Uterus (tissue), 4 donors: Measurements from ENCODE around the gene FICD. TPM values are rescaled to one million over a fixed set of nuclear protein-coding genes. Genes with fewer than 3 reads are reported as not detected.

Experiments used
- DNase-seq, 2 donors: peaks; one replicate each; pipeline ENCODE4 v3.0.0-alpha.2; 2019 to 2020
- H3K27ac ChIP-seq, 2 donors: fragments of 200-600 bp; sonication (generic); 1 replicate in 1 of 2; 2 replicates in 1 of 2; pipeline ENCODE4 v1.5.1; 2016 to 2018
- H3K27me3 ChIP-seq, 2 donors: fragments of 200-600 bp; sonication (generic); one replicate each; pipeline ENCODE4 v1.5.1; 2018 to 2019; ENCODE audit warnings: control low read depth in 1 of 2
- H3K36me3 ChIP-seq, 2 donors: fragments of 200-600 bp; sonication (generic); one replicate each; pipeline ENCODE4 v1.5.1; 2019; ENCODE audit warnings: control low read depth in 1 of 2
- H3K4me1 ChIP-seq, 2 donors: fragments of 200-600 bp; sonication (generic); one replicate each; pipeline ENCODE4 v1.5.1; 2018 to 2019; ENCODE audit warnings: control low read depth in 1 of 2
- H3K4me3 ChIP-seq, 2 donors: fragments of 200-600 bp; sonication (generic); 1 replicate in 1 of 2; 2 replicates in 1 of 2; pipeline ENCODE4 v1.5.1; 2018 to 2019; ENCODE audit warnings: mild to moderate bottlenecking in 1 of 2
- H3K9me3 ChIP-seq, 2 donors: fragments of 200-600 bp; sonication (generic); one replicate each; pipeline ENCODE4 v1.5.1; 2019; ENCODE audit warnings: control low read depth in 1 of 2
- POLR2A ChIP-seq, 2 donors: fragments of 450-650 bp; IDR thresholded peaks; one replicate each; pipeline ENCODE4 v1.6.1; 2016; ENCODE audit warnings: antibody characterized with exemption in 2 of 2, mild to moderate bottlenecking in 1 of 2, moderate library complexity in 1 of 2
- intact Hi-C: fragments of 100-400 bp; cut with DNase I; formaldehyde crosslinking; loops from one replicate; pipeline ENCODE4 v1.15.1; 2023; ENCODE audit warnings: low total_unique reads
- total RNA-seq, 4 donors: library from RNA; depleted of rRNA in 3 of 4; stranded (reverse); fragments of >200 nt in 3 of 4; gene quantifications; one replicate each; pipeline versions ENCODE4 v1.1.0 to v1.2.4, GENCODE V29; 2014 to 2023
- TF ChIP-seq, protein P1 (sequence below), 4 experiments: fragments of 200-600 bp in 2 of 4; fragments of 450-650 bp in 2 of 4; sonication (generic) in 2 of 4; IDR thresholded peaks; one replicate each; pipeline ENCODE4 v1.5.1; 2016 to 2019; ENCODE audit warnings: antibody characterized with exemption in 4 of 4, mild to moderate bottlenecking in 2 of 4, moderate library complexity in 1 of 4
- donor health status: DM: yes; HTN: yes; CAD: no.

FICD gene
- total RNA-seq, 4 donors from 2014 or later: 3.5 to 11.5 (median 4.3) TPM

DNA sequence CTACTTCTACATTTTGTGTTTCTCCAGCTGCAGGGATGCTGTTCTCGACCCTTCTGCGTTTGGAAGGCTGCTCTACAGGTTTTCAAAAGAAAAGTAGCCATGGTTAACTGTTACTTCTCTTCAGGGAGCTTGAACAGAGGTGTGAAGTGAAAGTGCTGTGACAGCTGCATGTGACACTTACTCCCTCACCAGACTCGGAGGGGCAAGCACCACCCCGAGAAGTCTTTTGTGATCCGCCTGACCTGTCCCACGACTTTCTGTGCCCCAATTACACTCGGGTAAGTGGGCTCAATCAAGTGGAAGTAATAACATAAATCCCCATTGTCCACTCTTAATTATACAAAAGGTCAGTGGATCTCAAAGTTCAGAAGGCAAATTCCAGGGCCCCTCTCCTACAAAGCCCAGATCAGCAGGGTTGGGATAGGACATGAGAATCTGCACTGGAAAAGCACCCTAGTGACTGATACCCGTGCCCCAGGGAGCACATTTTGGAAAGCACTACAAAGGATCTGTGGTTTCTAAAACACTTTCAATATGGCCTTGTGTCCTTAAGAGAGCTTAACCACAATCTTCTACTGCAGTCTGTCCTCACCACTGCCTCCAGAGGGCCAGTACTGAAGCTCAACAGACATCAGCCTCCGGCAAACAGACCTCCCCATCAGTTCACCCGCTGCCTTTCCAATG, 11.5 kb downstream of the FICD start:
- TF ChIP-seq, protein P1, sequence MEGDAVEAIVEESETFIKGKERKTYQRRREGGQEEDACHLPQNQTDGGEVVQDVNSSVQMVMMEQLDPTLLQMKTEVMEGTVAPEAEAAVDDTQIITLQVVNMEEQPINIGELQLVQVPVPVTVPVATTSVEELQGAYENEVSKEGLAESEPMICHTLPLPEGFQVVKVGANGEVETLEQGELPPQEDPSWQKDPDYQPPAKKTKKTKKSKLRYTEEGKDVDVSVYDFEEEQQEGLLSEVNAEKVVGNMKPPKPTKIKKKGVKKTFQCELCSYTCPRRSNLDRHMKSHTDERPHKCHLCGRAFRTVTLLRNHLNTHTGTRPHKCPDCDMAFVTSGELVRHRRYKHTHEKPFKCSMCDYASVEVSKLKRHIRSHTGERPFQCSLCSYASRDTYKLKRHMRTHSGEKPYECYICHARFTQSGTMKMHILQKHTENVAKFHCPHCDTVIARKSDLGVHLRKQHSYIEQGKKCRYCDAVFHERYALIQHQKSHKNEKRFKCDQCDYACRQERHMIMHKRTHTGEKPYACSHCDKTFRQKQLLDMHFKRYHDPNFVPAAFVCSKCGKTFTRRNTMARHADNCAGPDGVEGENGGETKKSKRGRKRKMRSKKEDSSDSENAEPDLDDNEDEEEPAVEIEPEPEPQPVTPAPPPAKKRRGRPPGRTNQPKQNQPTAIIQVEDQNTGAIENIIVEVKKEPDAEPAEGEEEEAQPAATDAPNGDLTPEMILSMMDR (IDR thresholded peaks at IDR 0.05): no peak
- no peak for TF ChIP-seq POLR2A (IDR thresholded peaks at IDR 0.05)
- intact Hi-C loops: no loop called here
- Histone ChIP-seq H3K4me3 (no peak overlapping the region), H3K36me3 (no peaks in the 10 kb centered on the region), H3K27ac (no peak overlapping the region), H3K27me3 (no peaks in the 10 kb centered on the region), H3K9me3 (no peaks in the 10 kb centered on the region), H3K4me1 (no peaks in the 10 kb centered on the region)
- no peak for DNase-seq

- intact Hi-C loops: no loop called here
- Histone ChIP-seq H3K4me3 (no peak overlapping the region), H3K27me3 (no peaks in the 10 kb centered on the region), H3K9me3 (no peaks in the 10 kb centered on the region), H3K27ac (no peak overlapping the region), H3K36me3 (no peaks in the 10 kb centered on the region), H3K4me1 (no peaks in the 10 kb centered on the region)
- no peak for TF ChIP-seq POLR2A (IDR thresholded peaks at IDR 0.05)
- TF ChIP-seq, protein P1 (IDR thresholded peaks at IDR 0.05): no peak
- no peak for DNase-seq
These were observed 12.1 kb downstream of the FICD start for GRCh38 chr12:108527166-108527496.

- TF ChIP-seq, protein P1 (IDR thresholded peaks at IDR 0.05): no peak
- TF ChIP-seq POLR2A (IDR thresholded peaks at IDR 0.05): no peak
- H3K27me3 ChIP-seq: no peaks in the 10 kb centered on the region
- no peaks in the 10 kb centered on the region for H3K36me3 ChIP-seq
These were observed 15.1 kb downstream of the FICD start for GRCh38 chr12:108530161-108530560.

DNA sequence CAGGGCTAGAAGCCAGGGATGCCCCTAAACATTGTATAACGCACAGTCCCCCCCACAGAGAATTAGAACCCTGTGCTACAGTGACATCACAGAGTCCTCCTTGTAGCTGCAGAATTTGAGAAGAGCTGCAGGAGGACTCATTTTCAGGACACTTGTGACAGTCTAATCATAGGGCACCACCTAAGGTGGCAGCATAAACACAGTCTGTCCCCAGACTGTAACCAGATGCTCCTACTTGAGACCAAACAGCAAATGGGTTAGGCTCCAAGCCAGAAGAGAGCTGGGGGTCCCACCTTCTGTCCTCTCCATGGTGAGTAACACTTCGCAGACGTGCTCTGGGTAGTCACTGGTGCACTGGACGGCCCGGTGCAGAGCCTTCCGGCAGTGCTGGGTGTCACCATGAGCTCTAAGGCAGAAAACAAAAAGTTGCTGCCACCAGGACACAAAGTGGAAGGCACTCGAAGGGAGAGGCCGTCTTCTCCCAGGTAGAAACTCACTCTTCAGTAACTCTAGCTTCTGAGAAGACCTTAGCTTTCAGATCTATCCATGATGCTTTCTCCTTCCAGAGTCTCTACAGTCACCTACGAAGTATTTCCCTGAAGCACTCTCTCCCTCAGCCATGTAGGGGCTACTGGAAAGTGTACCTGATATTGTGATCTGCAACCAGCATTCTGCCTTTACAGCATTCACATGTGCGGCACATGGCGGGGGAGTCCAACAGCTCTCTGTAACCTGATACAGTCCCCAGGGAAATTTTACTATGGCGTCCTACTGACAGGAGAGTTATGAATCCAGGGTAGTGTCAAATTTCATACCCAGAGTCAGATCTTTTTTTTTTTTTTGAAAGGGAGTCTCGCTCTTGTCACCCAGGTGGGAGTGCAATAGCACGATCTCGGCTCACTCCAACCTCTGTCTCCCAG, 17.1 kb downstream of the FICD start:
- Histone ChIP-seq H3K4me3 (no peak overlapping the region), H3K36me3 (no peaks in the 10 kb centered on the region), H3K27ac (no peak overlapping the region), H3K9me3 (no peaks in the 10 kb centered on the region), H3K27me3 (no peaks in the 10 kb centered on the region), H3K4me1 (no peaks in the 10 kb centered on the region)
- DNase-seq: no peak
- intact Hi-C loops: no loop called here
- TF ChIP-seq POLR2A (IDR thresholded peaks at IDR 0.05): no peak
- TF ChIP-seq, protein P1 (IDR thresholded peaks at IDR 0.05): no peak

More at GRCh38 chr12:108530161-108530560, 15.1 kb downstream of the FICD start:
- intact Hi-C loops: no loop called here
- no peaks in the 10 kb centered on the region for H3K9me3 ChIP-seq
- no peak overlapping the region for H3K4me3 ChIP-seq
- H3K27ac ChIP-seq: no peak overlapping the region
- H3K4me1 ChIP-seq: no peaks in the 10 kb centered on the region
- DNase-seq: no peak

GRCh38 chr12:108538146-108538545, 23.1 kb downstream of the FICD start:
- no peak overlapping the region for H3K4me3 ChIP-seq
- H3K36me3 ChIP-seq: no peaks in the 10 kb centered on the region
- DNase-seq: no peak
- no peaks in the 10 kb centered on the region for H3K4me1 ChIP-seq
- intact Hi-C loops: no loop called here
- no peaks in the 10 kb centered on the region for H3K27me3 ChIP-seq
- no peak overlapping the region for H3K27ac ChIP-seq
- TF ChIP-seq, protein P1 (IDR thresholded peaks at IDR 0.05): no peak
- TF ChIP-seq POLR2A (IDR thresholded peaks at IDR 0.05): no peak
- no peaks in the 10 kb centered on the region for H3K9me3 ChIP-seq
